Panc1 (cell line): ENCODE data around the gene LRP5. TPM values are rescaled to one million over a fixed set of nuclear protein-coding genes. Genes with fewer than 3 reads are reported as not detected.

Experiments
- ATAC-seq: fragments of 200-7000 bp; cut with Tn5 transposase; 2 replicates; pipeline ENCODE4 v1.9.1; 2020; ENCODE audit warnings: mild to moderate bottlenecking, moderate library complexity
- BruUV-seq: library from RNA; stranded (reverse); fragments of 400-500 nt; replicated peaks from 2 replicates; lab custom pipeline; 2021; lab: Mats Ljungman, UMichigan
- CTCF ChIA-PET: fragments of 300-600 bp; sonication (Branson Sonifier 250); formaldehyde crosslinking; loops from one replicate; lab custom pipeline; 2022; ENCODE audit warnings: antibody characterized with exemption; lab: Charles Lee
- POLR2A ChIA-PET: fragments of 300-600 bp; sonication (Branson Sonifier 250); formaldehyde crosslinking; loops from one replicate; lab custom pipeline; 2022; ENCODE audit warnings: antibody characterized with exemption; lab: Charles Lee
- DNase-seq: peaks from one replicate; pipeline ENCODE4 v3.0.0-alpha.2; 2010; ENCODE audit warnings: low read depth, low spot score
- H3K27ac ChIP-seq: 2 replicates; pipeline ENCODE4 v1.5.1; 2011; ENCODE audit warnings: mild to moderate bottlenecking, low read length, inconsistent platforms
- H3K27me3 ChIP-seq: fragments of 200-500 bp; sonication (Bioruptor generic); 2 replicates; pipeline ENCODE4 v1.6.0; 2014; ENCODE audit warnings: low read length, inconsistent platforms; ENCODE audit not compliant: control insufficient read depth, insufficient read depth
- H3K36me3 ChIP-seq: fragments of 200-500 bp; sonication (Bioruptor generic); 2 replicates; pipeline ENCODE4 v1.5.1; 2014; ENCODE audit warnings: inconsistent platforms, mild to moderate bottlenecking, low read length, moderate library complexity; ENCODE audit not compliant: control insufficient read depth, insufficient read depth
- H3K4me1 ChIP-seq: 2 replicates; pipeline ENCODE4 v1.5.1; 2011; ENCODE audit warnings: inconsistent platforms, mild to moderate bottlenecking, low read length, moderate library complexity; ENCODE audit not compliant: control insufficient read depth, insufficient read depth
- H3K4me3 ChIP-seq, 2 experiments: 2 replicates each; pipeline ENCODE4 v1.5.1; 2011 to 2012; ENCODE audit warnings: low read depth in 2 of 2, low read length in 2 of 2, mild to moderate bottlenecking in 2 of 2, inconsistent platforms in 1 of 2, moderate library complexity in 1 of 2
- H3K9me3 ChIP-seq: fragments of 200-500 bp; sonication (Bioruptor generic); 2 replicates; pipeline ENCODE4 v1.5.1; 2014; ENCODE audit warnings: low read depth, mild to moderate bottlenecking, inconsistent platforms, low read length, moderate library complexity; ENCODE audit not compliant: control insufficient read depth, insufficient read depth
- POLR2AphosphoS5 ChIP-seq: IDR thresholded peaks from 2 replicates; pipeline ENCODE4 v1.6.1; 2012; ENCODE audit warnings: mild to moderate bottlenecking, low read depth, low read length, moderate library complexity
- SIN3A ChIP-seq: IDR thresholded peaks from 2 replicates; pipeline ENCODE4 v1.6.1; 2012; ENCODE audit warnings: low read depth, mild to moderate bottlenecking, low read length, moderate library complexity, borderline replicate concordance; ENCODE audit not compliant: insufficient read depth
- TCF7L2 ChIP-seq: IDR thresholded peaks from 2 replicates; pipeline ENCODE4 v1.6.1; 2011; ENCODE audit warnings: mild to moderate bottlenecking, low read depth, low read length, inconsistent platforms
- in situ Hi-C: cut with HindIII; loops from 2 replicates; pipeline ENCODE4 v1.10.0; 2016; ENCODE audit warnings: low sequenced_read_pairs, low pct_unique_long_range_greater_than_20kb
- intact Hi-C: fragments of 100-400 bp; cut with micrococcal nuclease; formaldehyde crosslinking; loops from one replicate; pipeline ENCODE4 v1.10.0; 2022; ENCODE audit not compliant: unreplicated experiment
- total RNA-seq: library from RNA; stranded (reverse); gene quantifications from one replicate; pipeline ENCODE4 v1.2.1, GENCODE V29; 2021; ENCODE audit not compliant: unreplicated experiment
- TF ChIP-seq, protein P1 (sequence below), 2 experiments: IDR thresholded peaks; 2 replicates each; pipeline ENCODE4 v1.6.1; 2011 to 2012; ENCODE audit warnings: low read depth in 2 of 2, control low read depth in 1 of 2, low read length in 1 of 2, mild to moderate bottlenecking in 1 of 2, moderate library complexity in 1 of 2; ENCODE audit not compliant: insufficient read depth in 1 of 2
- TF ChIP-seq, protein P2 (sequence below): fragments of 450-650 bp; IDR thresholded peaks from 2 replicates; pipeline ENCODE4 v1.5.1; 2017; ENCODE audit warnings: mild to moderate bottlenecking

Gene LRP5
- total RNA-seq, 1 experiment from 2014 or later, result 171 TPM

DNA sequence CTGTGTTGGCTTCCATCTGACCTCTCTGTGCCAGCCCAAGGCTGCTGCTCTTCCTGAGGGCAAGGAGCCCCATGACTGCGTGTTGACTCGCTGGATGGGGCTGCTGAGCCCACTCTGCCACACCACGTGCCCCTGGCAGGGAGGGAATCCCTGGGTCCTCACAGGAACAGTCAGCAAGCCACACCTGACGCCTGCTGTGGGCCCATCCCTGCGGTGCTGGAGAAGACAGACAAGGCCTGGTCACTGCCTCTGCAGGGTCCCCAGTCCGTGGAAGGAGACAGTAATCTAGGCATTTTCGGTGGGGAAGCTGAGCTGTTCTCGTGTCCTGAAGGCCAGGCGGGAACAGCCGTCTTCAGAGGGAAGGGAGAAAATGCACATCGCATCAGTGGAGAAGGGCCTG, 137.6 kb downstream of the LRP5 start:
- TF ChIP-seq, protein P1, sequence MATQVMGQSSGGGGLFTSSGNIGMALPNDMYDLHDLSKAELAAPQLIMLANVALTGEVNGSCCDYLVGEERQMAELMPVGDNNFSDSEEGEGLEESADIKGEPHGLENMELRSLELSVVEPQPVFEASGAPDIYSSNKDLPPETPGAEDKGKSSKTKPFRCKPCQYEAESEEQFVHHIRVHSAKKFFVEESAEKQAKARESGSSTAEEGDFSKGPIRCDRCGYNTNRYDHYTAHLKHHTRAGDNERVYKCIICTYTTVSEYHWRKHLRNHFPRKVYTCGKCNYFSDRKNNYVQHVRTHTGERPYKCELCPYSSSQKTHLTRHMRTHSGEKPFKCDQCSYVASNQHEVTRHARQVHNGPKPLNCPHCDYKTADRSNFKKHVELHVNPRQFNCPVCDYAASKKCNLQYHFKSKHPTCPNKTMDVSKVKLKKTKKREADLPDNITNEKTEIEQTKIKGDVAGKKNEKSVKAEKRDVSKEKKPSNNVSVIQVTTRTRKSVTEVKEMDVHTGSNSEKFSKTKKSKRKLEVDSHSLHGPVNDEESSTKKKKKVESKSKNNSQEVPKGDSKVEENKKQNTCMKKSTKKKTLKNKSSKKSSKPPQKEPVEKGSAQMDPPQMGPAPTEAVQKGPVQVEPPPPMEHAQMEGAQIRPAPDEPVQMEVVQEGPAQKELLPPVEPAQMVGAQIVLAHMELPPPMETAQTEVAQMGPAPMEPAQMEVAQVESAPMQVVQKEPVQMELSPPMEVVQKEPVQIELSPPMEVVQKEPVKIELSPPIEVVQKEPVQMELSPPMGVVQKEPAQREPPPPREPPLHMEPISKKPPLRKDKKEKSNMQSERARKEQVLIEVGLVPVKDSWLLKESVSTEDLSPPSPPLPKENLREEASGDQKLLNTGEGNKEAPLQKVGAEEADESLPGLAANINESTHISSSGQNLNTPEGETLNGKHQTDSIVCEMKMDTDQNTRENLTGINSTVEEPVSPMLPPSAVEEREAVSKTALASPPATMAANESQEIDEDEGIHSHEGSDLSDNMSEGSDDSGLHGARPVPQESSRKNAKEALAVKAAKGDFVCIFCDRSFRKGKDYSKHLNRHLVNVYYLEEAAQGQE (IDR thresholded peaks at IDR 0.05; ENCODE audit: insufficient read depth in 1 of 2, low read depth in 2 of 2, low read length in 1 of 2), result no peak
- TF ChIP-seq POLR2AphosphoS5, result no peak; the same call in 1 of the 2 replicates
- TF ChIP-seq, protein P2, sequence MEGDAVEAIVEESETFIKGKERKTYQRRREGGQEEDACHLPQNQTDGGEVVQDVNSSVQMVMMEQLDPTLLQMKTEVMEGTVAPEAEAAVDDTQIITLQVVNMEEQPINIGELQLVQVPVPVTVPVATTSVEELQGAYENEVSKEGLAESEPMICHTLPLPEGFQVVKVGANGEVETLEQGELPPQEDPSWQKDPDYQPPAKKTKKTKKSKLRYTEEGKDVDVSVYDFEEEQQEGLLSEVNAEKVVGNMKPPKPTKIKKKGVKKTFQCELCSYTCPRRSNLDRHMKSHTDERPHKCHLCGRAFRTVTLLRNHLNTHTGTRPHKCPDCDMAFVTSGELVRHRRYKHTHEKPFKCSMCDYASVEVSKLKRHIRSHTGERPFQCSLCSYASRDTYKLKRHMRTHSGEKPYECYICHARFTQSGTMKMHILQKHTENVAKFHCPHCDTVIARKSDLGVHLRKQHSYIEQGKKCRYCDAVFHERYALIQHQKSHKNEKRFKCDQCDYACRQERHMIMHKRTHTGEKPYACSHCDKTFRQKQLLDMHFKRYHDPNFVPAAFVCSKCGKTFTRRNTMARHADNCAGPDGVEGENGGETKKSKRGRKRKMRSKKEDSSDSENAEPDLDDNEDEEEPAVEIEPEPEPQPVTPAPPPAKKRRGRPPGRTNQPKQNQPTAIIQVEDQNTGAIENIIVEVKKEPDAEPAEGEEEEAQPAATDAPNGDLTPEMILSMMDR, result no peak
- TF ChIP-seq SIN3A, result no peak
- TF ChIP-seq TCF7L2, result no peak
- no TSS peak for BruUV-seq
- no peak for ATAC-seq
- H3K4me3 ChIP-seq, result no peak overlapping the region
- no peaks in the 10 kb centered on the region for H3K9me3 ChIP-seq
- no peak for DNase-seq
- intact Hi-C loops (loop anchor here (10.0 kb wide), 1 partner anchor 195 kb away; no protein-coding TSS in a partner anchor), in situ Hi-C loops (no loop called here)
- H3K27me3 ChIP-seq, result no peaks in the 10 kb centered on the region
- no peak overlapping the region for H3K27ac ChIP-seq
- H3K4me1 ChIP-seq, result peaks cover 8% of the 10 kb centered on the region; the same call in 1 of the 2 replicates
- peaks cover 6% of the 10 kb centered on the region; the same call in 1 of the 2 replicates for H3K36me3 ChIP-seq
- ChIA-PET CTCF (interaction anchor here (0.6 kb wide), 1 partner anchor 11 kb away, joined by 4 read pairs; no protein-coding TSS in a partner anchor), POLR2A (no interaction called here)

DNA sequence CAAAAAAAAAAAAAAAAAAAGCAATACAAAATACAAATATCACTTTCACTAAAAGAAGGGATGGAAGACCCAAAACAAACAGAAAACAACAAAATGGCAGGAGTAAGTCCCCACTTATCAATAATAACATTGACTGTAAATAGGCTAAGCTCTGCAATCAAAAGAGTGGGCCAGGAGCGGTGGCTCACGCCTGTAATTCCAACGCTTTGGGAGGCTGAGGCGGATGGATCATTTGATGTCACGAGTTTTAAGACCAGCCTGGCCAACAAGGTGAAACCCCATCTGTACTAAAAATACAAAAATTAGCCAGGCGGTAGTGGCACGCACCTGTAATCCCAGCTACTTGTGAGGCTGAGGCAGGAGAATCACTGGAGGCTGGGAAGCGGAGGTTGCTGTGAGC, 138.3 kb downstream of the LRP5 start:
- BruUV-seq, result no TSS peak
- no peak for TF ChIP-seq SIN3A
- TF ChIP-seq, protein P1 (IDR thresholded peaks at IDR 0.05; ENCODE audit: insufficient read depth in 1 of 2, low read depth in 2 of 2, low read length in 1 of 2), result no peak
- TF ChIP-seq, protein P2, result no peak
- no peak for TF ChIP-seq POLR2AphosphoS5
- TF ChIP-seq TCF7L2, result no peak
- H3K27me3 ChIP-seq, result no peaks in the 10 kb centered on the region
- peaks cover 6% of the 10 kb centered on the region; the same call in 1 of the 2 replicates for H3K36me3 ChIP-seq
- ChIA-PET POLR2A (no interaction called here), CTCF (interaction anchor here (0.7 kb wide), 1 partner anchor 9 kb away, joined by 7 read pairs; no protein-coding TSS in a partner anchor)
- no peaks in the 10 kb centered on the region for H3K9me3 ChIP-seq
- H3K4me3 ChIP-seq, result no peak overlapping the region
- ATAC-seq (no peak), DNase-seq (no peak)
- peaks cover 13% of the 10 kb centered on the region; the same call in 1 of the 2 replicates for H3K4me1 ChIP-seq
- in situ Hi-C loops (no loop called here), intact Hi-C loops (no loop called here)
- H3K27ac ChIP-seq, result no peak overlapping the region
